AG08396 (cell line): ENCODE data around the gene ELP5.
"Not testable (repeated sequence)": the region's sequence is repeated elsewhere in the genome, so short reads cannot be mapped to it uniquely, and the experiment has no call there.

Experiments used
- DNase-seq: peaks from one replicate; pipeline ENCODE4 v3.0.0; 2012; ENCODE audit warnings: low spot score, mixed read lengths

The ELP5 gene

DNA sequence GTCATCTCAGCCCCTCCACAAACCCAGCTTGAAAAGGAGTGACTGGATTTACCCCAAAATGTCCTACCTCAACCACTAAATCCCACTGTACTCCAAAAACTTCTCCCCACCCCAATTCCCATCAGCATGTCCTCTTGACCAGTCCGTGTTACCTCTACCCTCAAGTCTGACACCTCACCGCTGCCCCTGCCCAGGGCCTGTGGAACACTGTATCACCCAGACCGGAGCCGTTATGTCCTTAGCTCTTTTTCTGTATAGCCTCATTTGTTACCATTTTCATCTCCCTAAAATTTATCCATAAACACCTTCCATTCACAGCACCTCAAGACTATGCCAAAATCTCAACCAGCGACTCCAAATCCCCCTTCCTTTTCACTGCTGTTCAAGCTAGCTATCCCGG is 15.2 kb upstream of the ELP5 start:
- no peak for DNase-seq

GRCh38 chr17:7237266-7237760 is 14.7 kb upstream of the ELP5 start:
- no peak for DNase-seq

DNA sequence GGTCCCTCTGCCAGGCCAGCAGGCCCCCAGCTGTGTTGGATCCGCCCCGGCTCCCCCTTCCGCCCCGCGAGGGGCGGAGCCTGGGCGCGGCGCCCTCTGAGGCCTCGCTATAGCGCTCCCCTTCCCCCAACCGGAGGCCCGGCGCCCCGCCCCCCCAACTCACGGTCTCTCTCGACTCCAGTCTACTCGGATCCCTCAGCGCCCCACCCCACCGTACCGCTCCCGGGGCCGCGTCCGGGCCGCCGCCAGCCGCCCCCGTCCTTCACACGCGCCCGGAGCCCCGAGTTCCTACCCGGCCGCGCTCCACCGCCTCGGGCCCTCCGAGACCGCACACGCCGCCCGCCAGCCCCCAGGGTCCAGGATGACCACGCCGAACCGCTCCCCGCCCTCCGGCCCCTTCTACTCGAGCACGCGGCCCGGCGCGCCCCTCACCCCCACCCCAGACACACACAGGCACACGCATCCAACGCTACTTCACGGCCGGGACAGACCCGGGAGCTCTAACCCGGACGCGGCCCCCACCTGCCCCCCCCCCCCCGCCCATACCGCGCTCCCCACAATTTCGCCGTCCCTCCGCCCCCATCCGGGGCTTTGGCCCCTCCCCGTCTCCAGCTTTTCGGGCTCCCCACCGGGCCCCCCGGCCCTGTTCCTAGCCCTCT is 14.1 kb upstream of the ELP5 start:
- peak; percentile 80 for DNase-seq

- DNase-seq = no peak
Observed at GRCh38 chr17:7238420-7239090, 13.5 kb upstream of the ELP5 start.

GRCh38 chr17:7239091-7240027 is 12.7 kb upstream of the ELP5 start, which contains the start of gene PHF23:
TSS of gene PHF23 (minus strand) at chr17:7239457. CDS start at chr17:7239279, 178 bp downstream.
- peak; percentile 99 for DNase-seq

- DNase-seq = no peak
Observed at GRCh38 chr17:7240375-7240774, 11.6 kb upstream of the ELP5 start.

DNA sequence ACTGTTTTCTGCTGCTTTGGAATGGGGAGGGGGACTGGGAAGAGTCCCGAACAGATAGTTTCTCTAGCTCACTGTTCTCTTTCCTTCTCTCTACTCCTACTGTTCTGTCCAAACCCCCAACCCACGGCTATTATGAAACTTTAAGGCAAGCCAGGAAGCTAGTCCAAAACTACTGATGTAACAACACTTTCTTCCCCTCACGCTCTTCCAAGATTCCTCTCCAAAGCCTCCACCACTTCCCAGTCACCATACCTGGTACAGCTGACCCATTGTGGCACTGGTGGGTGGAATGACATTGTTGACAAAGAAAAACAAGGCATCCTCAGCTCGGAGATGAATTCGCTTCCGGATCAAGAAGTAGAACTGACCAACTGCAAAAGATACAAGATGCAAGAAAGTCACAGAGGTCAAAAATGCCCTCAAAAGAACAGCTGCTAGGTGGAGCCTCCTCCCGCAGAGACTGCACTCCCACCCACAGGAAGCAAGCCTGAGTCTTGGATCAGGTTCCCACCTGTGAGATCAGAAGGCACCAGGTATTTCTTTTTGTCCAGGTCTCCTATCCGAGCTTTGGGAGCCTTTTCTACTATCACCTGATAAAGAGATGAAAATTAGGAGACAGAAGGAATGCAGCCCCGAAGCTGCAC is 10.8 kb upstream of the ELP5 start:
- DNase-seq = no peak

DNA sequence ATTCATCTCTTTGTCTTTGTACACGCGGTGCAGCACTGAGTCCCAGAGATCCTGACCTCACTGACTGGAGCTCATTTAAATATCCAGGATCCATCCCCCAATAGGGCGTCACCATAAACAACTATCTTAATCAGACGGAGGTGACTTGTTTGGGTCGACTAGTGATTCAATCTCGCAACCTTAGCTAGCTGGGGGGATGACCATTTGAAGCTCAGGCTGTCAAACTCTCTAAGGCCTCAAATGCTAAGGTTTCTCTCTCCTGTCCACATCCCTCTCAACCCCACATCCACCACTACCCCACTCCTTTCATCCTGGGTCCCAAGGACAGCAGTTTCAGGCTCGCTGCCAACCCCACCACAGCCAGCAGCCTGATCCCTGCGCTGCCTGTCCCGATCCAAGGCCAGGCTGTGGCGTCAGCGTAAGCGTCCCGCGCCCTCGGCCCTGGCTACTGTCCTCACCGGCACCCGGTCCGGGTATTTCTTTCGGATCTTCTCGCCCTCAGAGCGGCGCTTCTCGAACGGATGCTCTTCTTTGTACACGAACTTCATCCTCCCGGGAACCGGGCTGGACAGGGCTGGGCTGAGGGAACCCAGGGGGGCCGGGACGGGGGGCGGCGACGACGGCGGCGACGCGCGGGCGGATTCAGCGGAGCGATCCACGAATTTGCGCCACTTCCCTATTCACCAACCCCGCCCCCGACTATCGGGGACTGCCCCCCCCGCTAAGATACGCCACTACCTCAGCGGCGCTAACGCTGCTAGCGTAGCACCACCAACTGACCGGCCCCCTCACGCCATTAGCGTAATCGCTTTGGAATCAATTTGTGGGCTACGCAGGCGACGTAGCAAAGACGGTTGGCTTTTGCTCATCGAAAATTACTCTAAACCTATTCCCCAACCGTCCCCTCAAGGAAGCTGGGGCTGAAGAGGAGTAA is 10.0 kb upstream of the ELP5 start, which contains the start of gene GABARAP:
Gene GABARAP, minus strand, starts transcription at position 667 of the 934 bp plus-strand sequence. Its CDS starts 119 bp downstream, at position 548.
- peak; percentile 88 for DNase-seq

DNA sequence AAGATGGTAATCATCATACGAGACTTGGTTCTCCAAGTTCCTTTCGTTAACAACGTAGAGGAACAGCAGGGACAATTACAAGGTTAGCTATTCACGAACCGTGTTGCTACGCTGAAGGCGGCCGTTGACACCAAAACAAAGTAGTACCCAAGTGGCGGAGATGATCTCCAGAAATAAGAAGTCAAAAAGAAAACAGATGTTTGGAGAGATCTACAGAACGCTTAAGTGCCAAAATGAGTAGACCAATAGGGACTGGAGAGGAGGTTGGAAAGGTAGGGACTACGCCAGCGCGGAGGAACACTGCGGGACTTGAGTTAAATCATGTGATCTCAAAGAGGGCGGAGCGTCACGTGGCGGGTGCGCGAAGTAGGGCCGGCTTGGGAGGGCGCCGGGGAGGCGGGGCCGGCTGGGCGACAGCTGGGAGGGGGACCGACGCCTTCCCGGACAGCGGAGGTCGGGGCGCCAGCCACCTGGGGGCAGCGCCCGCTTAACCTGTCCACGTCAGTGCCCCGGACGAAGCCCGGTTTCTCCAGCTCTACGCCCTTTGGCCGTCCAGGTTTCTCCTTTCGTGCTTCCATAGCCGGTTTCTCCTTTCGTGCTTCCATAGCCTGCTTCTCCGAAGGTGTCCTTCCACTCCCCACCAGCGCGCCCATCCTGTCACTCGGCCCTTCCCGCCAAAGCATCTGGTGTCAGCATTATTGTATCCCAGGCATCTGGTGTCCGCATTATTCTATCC is 9.1 kb upstream of the ELP5 start:
- peak; percentile 90 for DNase-seq

- no peak for DNase-seq
Observed at GRCh38 chr17:7243453-7243729, 8.6 kb upstream of the ELP5 start.

DNA sequence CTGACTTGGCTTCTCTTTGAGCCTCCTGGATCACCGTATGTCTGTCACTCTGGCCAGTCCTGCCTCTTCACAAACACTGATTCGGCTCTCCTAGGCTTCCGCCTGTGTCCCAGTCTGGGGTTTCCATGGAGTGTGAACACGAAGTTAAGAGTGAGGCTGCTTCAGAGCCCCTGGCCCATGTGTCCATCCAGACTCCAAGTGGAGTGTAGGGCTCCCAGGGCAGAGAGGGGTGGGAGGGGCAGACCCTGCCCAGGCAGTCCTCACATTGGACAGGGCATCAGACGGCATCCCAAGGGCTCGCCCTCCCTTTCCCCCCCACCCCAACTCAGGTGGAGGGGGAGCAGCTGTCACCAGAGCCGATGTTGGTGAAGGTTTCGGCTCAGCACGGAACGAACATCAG is 8.2 kb upstream of the ELP5 start:
- DNase-seq = not testable (repeated sequence)

- no peak for DNase-seq
Observed at GRCh38 chr17:7246779-7247178, 5.2 kb upstream of the ELP5 start.

DNA sequence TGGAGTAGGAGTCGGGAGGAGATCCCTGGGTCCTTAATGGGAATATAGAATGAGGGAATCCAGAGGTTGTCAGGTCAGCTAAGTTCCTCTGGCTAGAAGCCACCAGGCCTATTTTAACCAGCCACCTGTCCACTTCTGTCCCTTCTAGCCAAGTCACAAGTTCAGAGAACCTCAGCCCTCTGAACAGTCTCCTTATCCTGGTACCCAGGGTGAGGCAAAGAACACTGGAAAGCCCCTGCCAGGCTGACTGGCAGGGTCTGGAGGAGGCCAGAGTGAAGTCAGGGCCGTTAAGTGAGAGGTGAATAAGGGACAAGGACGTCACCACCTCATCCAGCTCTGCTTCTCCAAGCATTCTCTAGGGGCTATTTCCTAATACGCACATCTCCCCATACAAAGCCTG is 3.2 kb upstream of the ELP5 start:
- no peak for DNase-seq

DNA sequence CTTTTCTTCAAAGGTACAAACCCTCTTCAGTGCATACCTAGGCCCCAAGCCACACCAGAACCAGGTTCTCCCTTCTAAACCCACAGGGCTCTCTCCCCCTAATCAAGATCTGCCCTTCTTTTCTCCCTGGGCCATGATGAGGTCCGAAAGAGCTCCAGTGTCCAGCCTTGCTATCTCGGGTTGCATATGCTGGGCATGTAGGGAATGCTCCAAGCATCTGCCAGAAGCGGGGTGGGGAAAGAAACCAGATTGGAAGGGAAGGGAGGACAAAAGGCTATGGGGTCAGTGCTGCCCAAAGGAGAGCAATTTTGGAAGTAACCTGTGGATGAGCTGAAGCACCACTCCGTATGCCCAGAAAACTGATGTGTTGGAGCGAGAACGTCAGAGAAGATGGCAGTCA is 2.8 kb upstream of the ELP5 start:
- DNase-seq = no peak

GRCh38 chr17:7249830-7250229 is 2.2 kb upstream of the ELP5 start:
- DNase-seq = no peak

DNA sequence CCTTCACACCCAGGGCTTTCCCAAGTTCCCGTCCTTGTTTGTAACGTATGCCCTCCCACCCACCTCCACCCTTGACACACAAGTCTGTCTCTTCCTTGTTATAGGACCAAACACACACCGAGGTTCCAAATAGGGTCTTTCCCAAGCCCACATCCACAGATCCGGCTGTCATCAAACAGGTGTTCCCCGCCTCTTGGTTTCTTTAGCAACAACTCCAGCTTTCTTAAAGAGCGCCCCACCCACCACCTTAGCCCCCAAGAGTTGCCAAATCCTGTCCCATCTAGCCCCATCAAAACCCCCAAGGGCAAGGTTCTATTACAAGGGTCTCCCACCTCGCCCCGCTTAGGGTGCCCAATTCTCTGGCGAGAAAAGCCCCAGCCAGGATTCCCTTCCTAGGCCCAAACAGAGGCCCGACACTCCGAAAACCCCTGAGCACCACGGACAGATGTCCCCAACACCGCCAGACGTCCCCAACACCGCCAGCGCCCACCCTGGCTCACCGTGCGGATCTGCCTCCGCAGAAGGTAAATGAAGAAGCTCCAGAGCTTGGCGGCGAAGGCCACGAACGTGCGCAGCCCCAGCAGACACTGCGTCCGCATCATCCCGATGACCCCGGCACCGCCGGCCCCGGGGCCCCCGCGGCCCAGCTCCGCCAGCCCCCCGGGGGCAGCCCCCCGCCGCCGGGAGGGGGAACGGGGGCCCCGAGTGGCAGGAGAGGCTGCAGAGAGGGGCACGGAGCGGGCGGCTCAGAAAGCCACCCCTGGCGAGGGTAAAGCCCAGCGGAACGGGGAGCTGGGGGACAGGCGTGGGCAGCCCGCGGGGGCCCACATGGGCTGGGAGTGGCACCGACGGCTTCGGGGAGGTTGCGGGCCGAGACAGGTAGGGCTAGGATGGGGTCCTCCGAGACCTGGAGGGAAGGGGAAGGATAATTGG is 1.1 kb upstream of the ELP5 start:
- no peak for DNase-seq

DNA sequence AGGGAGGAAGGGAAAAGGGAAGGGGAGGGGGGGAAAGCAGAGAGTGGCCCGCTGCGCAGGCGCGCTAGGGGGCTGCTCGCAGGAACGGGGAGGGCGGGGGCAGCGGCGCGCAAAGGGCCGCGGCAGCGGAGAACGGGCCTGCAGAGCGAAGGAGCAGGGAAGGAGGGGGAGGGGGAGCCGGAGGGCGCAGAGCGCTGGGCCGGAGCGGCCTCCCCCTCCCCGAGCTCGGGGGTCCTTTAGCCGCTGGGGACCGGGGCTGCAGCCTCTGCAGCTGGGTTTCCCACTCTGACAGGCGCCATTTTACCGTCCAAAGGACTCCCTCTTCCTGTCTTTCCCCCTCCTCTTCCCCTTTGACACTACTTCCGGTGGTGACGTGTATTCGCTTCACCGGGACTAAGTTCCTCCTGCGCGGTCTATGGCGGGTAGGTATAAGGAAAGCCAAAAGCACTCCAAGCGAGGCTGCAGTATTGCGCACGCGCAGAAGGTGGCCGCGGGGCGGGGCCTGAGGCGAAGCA is 297 bp upstream of the ELP5 start, which contains the start of gene CTDNEP1:
Gene CTDNEP1, minus strand, starts transcription at position 74 of the 515 bp plus-strand sequence. CDS start 438 bp downstream, outside the sequence.
- peak; percentile 98 for DNase-seq

- no peak for DNase-seq
Observed at GRCh38 chr17:7253082-7253481, 1.1 kb downstream of the ELP5 start.

GRCh38 chr17:7254511-7254910 is 2.5 kb downstream of the ELP5 start:
- DNase-seq = no peak
